ENCODE measurements around the gene CPEB4. TPM values are rescaled to one million over a fixed set of nuclear protein-coding genes. Genes with fewer than 3 reads are reported as not detected.

Gene CPEB4
- total RNA-seq, 1 experiment from 2014 or later: 11.1 TPM

DNA sequence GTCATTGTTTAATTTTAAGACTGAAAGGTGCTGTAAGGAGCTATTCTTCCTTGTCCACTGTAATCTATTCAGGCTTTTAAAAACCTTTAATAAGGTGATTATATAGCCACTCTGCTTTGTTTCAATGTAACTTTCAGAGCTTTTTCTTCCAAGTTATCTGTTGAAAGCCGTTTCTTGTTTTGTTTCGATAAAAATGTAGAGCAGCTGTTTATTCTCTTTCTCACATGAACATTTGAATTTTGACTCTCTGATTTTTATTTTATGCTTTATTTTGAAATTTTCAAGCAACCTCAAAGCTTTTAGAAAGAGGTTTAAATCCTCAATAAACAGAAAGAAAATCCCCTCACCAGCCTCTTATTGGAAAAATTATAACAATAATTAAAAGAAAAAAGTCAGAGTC lies 47.2 kb downstream of the CPEB4 start:
- no peaks in the 10 kb centered on the region for H3K9me3 ChIP-seq (ENCODE audit: control insufficient read depth in 1 of 2, insufficient read depth in 1 of 2, low read depth in 1 of 2, low read length in 2 of 2)
- no peak overlapping the region for H2AFZ ChIP-seq (ENCODE audit: low read depth, low read length, poor library complexity, severe bottlenecking)
- TF ChIP-seq EZH2phosphoT487 (IDR thresholded peaks at IDR 0.05; ENCODE audit: borderline replicate concordance) (no peak), TCF7L2 (IDR thresholded peaks at IDR 0.05; ENCODE audit: borderline replicate concordance, extremely low read depth, insufficient read depth, insufficient read length) (no peak), JUND (IDR thresholded peaks at IDR 0.05) (no peak), SRF (IDR thresholded peaks at IDR 0.05; ENCODE audit: low read depth) (no peak), SIN3A (IDR thresholded peaks at IDR 0.05; ENCODE audit: low read depth) (no peak), YY1 (IDR thresholded peaks at IDR 0.05; ENCODE audit: extremely low read depth, insufficient replicate concordance, low read depth, low read length) (no peak), CEBPB (IDR thresholded peaks at IDR 0.05; ENCODE audit: low read depth) (no peak), EZH2 (IDR thresholded peaks at IDR 0.05) (no peak), ELF1 (IDR thresholded peaks at IDR 0.05; ENCODE audit: borderline replicate concordance, low read depth) (no peak), ZNF274 (IDR thresholded peaks at IDR 0.05; ENCODE audit: low read depth, low read length) (no peak), ZFX (IDR thresholded peaks at IDR 0.05) (no peak)
- TF ChIP-seq, protein P1, sequence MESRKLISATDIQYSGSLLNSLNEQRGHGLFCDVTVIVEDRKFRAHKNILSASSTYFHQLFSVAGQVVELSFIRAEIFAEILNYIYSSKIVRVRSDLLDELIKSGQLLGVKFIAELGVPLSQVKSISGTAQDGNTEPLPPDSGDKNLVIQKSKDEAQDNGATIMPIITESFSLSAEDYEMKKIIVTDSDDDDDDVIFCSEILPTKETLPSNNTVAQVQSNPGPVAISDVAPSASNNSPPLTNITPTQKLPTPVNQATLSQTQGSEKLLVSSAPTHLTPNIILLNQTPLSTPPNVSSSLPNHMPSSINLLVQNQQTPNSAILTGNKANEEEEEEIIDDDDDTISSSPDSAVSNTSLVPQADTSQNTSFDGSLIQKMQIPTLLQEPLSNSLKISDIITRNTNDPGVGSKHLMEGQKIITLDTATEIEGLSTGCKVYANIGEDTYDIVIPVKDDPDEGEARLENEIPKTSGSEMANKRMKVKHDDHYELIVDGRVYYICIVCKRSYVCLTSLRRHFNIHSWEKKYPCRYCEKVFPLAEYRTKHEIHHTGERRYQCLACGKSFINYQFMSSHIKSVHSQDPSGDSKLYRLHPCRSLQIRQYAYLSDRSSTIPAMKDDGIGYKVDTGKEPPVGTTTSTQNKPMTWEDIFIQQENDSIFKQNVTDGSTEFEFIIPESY (IDR thresholded peaks at IDR 0.05; ENCODE audit: extremely low read depth, insufficient replicate concordance, low read length): no peak
- RAD21 ChIA-PET (ENCODE audit: low non-redundant PET in 1 of 2, low total read pairs in 2 of 2, uncharacterized antibody in 2 of 2, unreplicated experiment in 2 of 2): no interaction called here
- no peaks in the 10 kb centered on the region for H3K4me1 ChIP-seq (ENCODE audit: control insufficient read depth in 1 of 2, insufficient read depth in 2 of 2, low read length in 2 of 2)
- no peak overlapping the region for H3K4me2 ChIP-seq (ENCODE audit: low read length)
- DNase-seq (ENCODE audit: low read depth, low spot score): no peak
- no peak overlapping the region for H3K4me3 ChIP-seq (replicated peaks in 1 of 2; ENCODE audit: low read depth in 1 of 2, low read length in 2 of 2)
- H3K27ac ChIP-seq (ENCODE audit: low read depth, low read length): no peak overlapping the region
- intact Hi-C loops (cut with micrococcal nuclease): no loop called here
- no peak for ATAC-seq
- POLR2A ChIA-PET: no interaction called here
- H3K27me3 ChIP-seq (ENCODE audit: insufficient read depth, low read length): no peaks in the 10 kb centered on the region
- H3K36me3 ChIP-seq (ENCODE audit: control insufficient read depth in 1 of 2, insufficient read depth in 2 of 2, low read length in 2 of 2): no peaks in the 10 kb centered on the region
- no peaks in the 10 kb centered on the region for H4K20me1 ChIP-seq (ENCODE audit: insufficient read depth)
- no peak overlapping the region for H3K9ac ChIP-seq (ENCODE audit: low read length)
- no TSS peak for BruUV-seq (replicated peaks)
- no peaks in the 10 kb centered on the region for H3K79me2 ChIP-seq (ENCODE audit: insufficient read depth, low read length)
- no peaks in the 10 kb centered on the region for H3K9me2 ChIP-seq (ENCODE audit: insufficient read depth)
- CTCF ChIA-PET: interaction anchor here (3.2 kb wide), 1 partner anchor 10 kb away, joined by 18 read pairs; no protein-coding TSS in a partner anchor
